VCaP (cell line): Measurements from ENCODE around the gene MAP4.

Experiments
- H3K27ac ChIP-seq: fragments of 450-650 bp; 2 replicates; pipeline ENCODE4 v1.5.1; 2017
- TF ChIP-seq, protein P1 (sequence below): fragments of 450-650 bp; conservative IDR thresholded peaks from 2 replicates; pipeline ENCODE4 v1.5.1; 2017; ENCODE audit warnings: mild to moderate bottlenecking, moderate library complexity

Gene MAP4

DNA sequence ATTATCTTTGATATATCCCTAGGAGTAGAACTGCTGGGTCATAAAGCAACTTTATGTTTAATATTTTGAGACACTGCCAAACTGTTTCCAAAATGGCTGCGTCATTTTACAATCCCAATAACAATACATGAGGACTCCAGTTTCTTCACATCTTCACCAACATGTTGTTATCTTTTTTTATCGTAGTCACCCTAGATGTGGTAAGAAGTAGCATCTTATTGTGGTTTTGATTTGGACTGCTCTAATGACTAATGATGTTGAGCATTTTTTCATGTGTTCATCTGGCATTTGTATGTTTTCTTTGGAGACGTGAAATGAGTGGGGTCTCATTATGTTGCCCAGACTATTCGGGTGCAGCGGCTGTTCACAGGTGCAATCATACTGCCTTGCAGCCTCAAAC, 83.8 kb downstream of the MAP4 start:
- no peak overlapping the region for H3K27ac ChIP-seq
- TF ChIP-seq, protein P1, sequence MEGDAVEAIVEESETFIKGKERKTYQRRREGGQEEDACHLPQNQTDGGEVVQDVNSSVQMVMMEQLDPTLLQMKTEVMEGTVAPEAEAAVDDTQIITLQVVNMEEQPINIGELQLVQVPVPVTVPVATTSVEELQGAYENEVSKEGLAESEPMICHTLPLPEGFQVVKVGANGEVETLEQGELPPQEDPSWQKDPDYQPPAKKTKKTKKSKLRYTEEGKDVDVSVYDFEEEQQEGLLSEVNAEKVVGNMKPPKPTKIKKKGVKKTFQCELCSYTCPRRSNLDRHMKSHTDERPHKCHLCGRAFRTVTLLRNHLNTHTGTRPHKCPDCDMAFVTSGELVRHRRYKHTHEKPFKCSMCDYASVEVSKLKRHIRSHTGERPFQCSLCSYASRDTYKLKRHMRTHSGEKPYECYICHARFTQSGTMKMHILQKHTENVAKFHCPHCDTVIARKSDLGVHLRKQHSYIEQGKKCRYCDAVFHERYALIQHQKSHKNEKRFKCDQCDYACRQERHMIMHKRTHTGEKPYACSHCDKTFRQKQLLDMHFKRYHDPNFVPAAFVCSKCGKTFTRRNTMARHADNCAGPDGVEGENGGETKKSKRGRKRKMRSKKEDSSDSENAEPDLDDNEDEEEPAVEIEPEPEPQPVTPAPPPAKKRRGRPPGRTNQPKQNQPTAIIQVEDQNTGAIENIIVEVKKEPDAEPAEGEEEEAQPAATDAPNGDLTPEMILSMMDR: no peak

DNA sequence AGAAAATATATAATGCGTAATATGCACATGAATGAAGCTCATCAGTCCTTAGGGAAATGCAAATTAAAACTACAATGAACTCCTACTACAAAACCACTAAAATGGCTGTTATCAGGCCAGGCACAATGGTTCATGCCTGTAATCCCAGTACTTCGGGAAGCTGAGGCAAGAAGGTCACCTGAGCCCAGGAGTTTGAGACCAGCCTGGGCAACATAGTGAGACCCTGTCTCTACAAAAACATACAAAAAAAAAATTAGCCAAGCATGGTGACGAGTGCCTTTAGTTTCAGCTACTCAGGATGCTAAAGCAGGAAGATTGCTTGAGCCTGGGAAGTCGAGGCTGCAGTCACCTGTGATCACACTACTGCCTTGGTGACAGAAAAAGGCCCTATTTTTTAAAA, 85.2 kb downstream of the MAP4 start:
- TF ChIP-seq, protein P1: no peak
- no peak overlapping the region for H3K27ac ChIP-seq

DNA sequence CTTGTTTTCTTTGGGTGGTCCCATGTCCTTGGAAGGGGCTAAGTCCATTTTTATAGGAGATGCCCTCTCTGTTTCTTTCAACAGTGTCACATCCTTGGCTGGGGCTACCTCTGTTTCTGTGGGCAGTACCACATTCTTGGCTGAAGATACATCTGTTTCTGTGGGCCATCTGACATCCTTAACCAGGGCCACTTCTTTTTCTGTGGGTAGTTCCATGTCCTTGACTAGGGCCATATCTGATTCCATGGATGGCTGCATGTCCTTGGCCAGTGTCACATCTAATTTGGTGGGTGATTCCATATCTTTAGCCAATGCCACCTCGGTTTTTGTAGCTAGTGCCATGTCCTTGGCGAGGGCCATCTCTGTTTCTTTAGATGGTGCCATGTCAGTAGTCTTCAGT, 99.5 kb downstream of the MAP4 start:
- TF ChIP-seq, protein P1: no peak
- no peak overlapping the region for H3K27ac ChIP-seq

DNA sequence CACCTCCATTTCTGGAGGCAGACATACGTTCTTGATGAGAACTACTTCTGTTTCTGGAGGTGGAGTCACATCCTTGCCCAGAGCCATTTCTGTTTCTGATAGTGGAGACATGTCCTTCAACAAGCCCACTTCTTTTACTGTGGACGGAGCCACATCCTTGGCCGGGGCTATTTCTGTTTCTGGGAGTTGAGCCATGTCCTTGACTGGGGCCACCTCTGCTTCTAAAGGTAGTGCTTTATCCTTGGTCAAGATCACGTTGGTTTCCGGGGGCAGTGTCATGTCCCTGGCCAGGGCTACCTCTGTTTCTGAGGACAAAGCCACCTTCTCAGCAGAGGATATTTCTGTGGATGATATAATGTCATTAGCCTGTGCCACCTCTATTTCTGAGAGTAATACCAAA, 100.0 kb downstream of the MAP4 start:
- H3K27ac ChIP-seq: no peak overlapping the region
- TF ChIP-seq, protein P1: no peak

DNA sequence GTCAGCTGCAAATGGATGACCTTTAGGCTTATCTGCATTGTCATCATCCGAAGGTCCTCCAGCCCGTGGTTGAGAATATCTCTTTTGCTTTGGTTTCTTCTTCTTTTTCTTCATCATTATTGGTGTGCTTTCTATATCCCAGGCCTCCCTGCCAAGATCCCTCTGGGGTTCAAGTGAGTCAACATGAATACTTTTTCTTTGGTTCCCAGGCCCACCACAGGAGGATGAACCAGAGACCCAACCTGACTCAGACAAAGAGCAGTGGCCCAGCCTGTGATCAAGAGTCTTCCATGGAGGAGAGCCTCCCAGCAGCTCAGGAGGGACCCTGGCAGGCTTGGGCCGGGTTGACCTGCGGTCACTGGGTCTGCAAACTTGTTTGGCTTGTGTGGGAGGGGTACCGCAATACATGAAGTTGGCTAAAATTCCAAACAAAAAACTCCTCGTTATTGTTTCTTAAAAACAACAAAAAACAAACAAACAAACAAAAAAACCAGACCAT, 104.2 kb downstream of the MAP4 start:
- TF ChIP-seq, protein P1: no peak

DNA sequence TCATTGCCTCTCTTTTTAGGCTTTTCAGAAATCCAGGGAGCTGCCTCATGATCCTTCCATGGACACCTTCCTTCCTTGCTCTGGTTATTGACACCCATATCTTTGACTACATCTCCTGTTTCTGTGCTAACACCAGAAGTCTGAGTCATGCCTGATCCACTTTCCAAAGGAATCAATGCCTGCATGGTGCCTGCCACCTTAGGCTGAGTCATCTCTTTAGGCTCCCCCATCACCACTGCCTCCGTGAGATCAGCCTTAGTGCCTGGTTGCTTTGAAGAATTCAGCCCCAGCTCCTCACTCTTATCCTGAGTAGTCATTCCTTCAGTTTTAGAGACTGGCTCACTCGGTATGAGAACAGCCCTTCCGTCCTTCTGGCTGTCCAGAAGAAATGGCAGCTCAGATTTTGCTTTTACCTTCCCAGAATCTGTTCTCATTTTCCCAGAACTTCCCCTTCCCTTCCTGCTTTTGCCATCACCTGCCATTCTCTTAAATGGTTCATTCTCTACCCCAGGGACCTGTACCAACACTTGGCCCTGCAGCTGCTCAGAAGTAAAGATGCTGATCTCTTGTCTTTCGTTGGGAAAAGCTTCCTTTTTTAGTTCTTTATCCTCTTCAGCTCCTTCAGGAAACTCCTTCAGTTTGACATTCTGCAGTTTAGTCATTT, 105.3 kb downstream of the MAP4 start:
- TF ChIP-seq, protein P1: no peak
- no peak overlapping the region for H3K27ac ChIP-seq

More for the DNA sequence above, 104.2 kb downstream of the MAP4 start:
- H3K27ac ChIP-seq: no peak overlapping the region

DNA sequence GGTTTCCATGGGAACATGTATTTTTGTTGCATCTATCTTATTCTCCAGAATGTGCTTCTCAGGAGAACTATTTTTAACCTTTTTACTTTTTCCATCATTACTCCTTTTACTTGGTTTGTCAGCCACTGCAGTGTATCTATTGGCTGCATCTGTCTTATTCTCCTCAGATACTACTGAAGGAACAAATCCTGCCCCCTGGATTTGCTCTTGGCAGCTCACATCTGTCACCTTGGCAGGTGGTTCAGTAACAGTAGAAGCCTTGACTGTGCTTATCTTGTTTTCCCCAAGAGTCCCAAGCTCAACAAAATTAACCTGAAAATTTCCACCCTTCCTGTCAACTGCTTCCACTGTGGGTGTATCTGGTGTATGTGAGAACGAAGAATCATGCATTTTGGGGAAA, 106.0 kb downstream of the MAP4 start:
- TF ChIP-seq, protein P1: no peak
- no peak overlapping the region for H3K27ac ChIP-seq
